Renal pelvis (tissue), 12 donors: Measurements from ENCODE around the gene TMEM35B. TPM values are rescaled to one million over a fixed set of nuclear protein-coding genes. Genes with fewer than 3 reads are reported as not detected.
"Not testable (repeated sequence)": the region's sequence is repeated elsewhere in the genome, so short reads cannot be mapped to it uniquely, and the experiment has no call there.

Experiments used
- DNase-seq: peaks from one replicate; pipeline ENCODE4 v3.0.0-alpha.2; 2013
- long read RNA-seq, 16 experiments: transcript quantifications; one replicate each; lab custom pipeline, GENCODE V29; 2026
- polyA plus RNA-seq, 3 donors: library from polyadenylated mRNA; unstranded; fragments of 120-200 nt; gene quantifications; one replicate each; pipeline ENCODE4 v1.2.1, GENCODE V29; 2013; ENCODE audit not compliant: insufficient read length in 3 of 3

TMEM35B gene
- polyA plus RNA-seq = 10 to 100 TPM; 29.3 to 31.3 (median 30.2) TPM
- long read RNA-seq, donor 1, transcript TMEM35B-201 (3 exons, 922 nt) = major isoform, 49 of 67 reads
- long read RNA-seq, donor 1, partial matches to known transcripts = 18 of 67 reads
- long read RNA-seq, donor 1, other reads (novel, unspliced or antisense) = 0 of 67 reads
- long read RNA-seq, donor 2, transcript TMEM35B-201 (3 exons, 922 nt) = major isoform, 66 of 99 reads
- long read RNA-seq, donor 2, partial matches to known transcripts = 33 of 99 reads
- long read RNA-seq, donor 2, other reads (novel, unspliced or antisense) = 0 of 99 reads
- long read RNA-seq, donor 3, transcript TMEM35B-201 (3 exons, 922 nt) = major isoform, 47 of 74 reads
- long read RNA-seq, donor 3, partial matches to known transcripts = 27 of 74 reads
- long read RNA-seq, donor 3, other reads (novel, unspliced or antisense) = 0 of 74 reads
- long read RNA-seq, donor 4, transcript TMEM35B-201 (3 exons, 922 nt) = major isoform, 55 of 97 reads
- long read RNA-seq, donor 4, partial matches to known transcripts = 42 of 97 reads
- long read RNA-seq, donor 4, other reads (novel, unspliced or antisense) = 0 of 97 reads
- long read RNA-seq, donor 5, transcript TMEM35B-201 (3 exons, 922 nt) = major isoform, 25 of 30 reads
- long read RNA-seq, donor 5, partial matches to known transcripts = 5 of 30 reads
- long read RNA-seq, donor 5, other reads (novel, unspliced or antisense) = 0 of 30 reads
- long read RNA-seq, donor 6, transcript TMEM35B-201 (3 exons, 922 nt) = major isoform, 61 of 78 reads
- long read RNA-seq, donor 6, partial matches to known transcripts = 17 of 78 reads
- long read RNA-seq, donor 6, other reads (novel, unspliced or antisense) = 0 of 78 reads
- long read RNA-seq, donor 7, transcript TMEM35B-201 (3 exons, 922 nt) = major isoform, 41 of 41 reads
- long read RNA-seq, donor 7, partial matches to known transcripts = 0 of 41 reads
- long read RNA-seq, donor 7, other reads (novel, unspliced or antisense) = 0 of 41 reads
- long read RNA-seq, donor 8, transcript TMEM35B-201 (3 exons, 922 nt) = major isoform, 17 of 28 reads
- long read RNA-seq, donor 8, partial matches to known transcripts = 11 of 28 reads
- long read RNA-seq, donor 8, other reads (novel, unspliced or antisense) = 0 of 28 reads
- long read RNA-seq, donor 9, transcript TMEM35B-201 (3 exons, 922 nt) = major isoform, 46 of 68 reads
- long read RNA-seq, donor 9, partial matches to known transcripts = 22 of 68 reads
- long read RNA-seq, donor 9, other reads (novel, unspliced or antisense) = 0 of 68 reads
- long read RNA-seq, donor 10, transcript TMEM35B-201 (3 exons, 922 nt) = major isoform, 48 of 62 reads
- long read RNA-seq, donor 10, partial matches to known transcripts = 14 of 62 reads
- long read RNA-seq, donor 10, other reads (novel, unspliced or antisense) = 0 of 62 reads
- long read RNA-seq, donor 11, transcript TMEM35B-201 (3 exons, 922 nt) = major isoform, 24 of 24 reads
- long read RNA-seq, donor 11, partial matches to known transcripts = 0 of 24 reads
- long read RNA-seq, donor 11, other reads (novel, unspliced or antisense) = 0 of 24 reads
- long read RNA-seq, donor 12, transcript TMEM35B-201 (3 exons, 922 nt) = major isoform, 58 of 93 reads
- long read RNA-seq, donor 12, partial matches to known transcripts = 35 of 93 reads
- long read RNA-seq, donor 12, other reads (novel, unspliced or antisense) = 0 of 93 reads
- long read RNA-seq, donor 13, transcript TMEM35B-201 (3 exons, 922 nt) = major isoform, 24 of 33 reads
- long read RNA-seq, donor 13, partial matches to known transcripts = 9 of 33 reads
- long read RNA-seq, donor 13, other reads (novel, unspliced or antisense) = 0 of 33 reads
- long read RNA-seq, donor 14 = 0 reads
- long read RNA-seq, donor 15, transcript TMEM35B-201 (3 exons, 922 nt) = major isoform, 69 of 93 reads
- long read RNA-seq, donor 15, partial matches to known transcripts = 24 of 93 reads
- long read RNA-seq, donor 15, other reads (novel, unspliced or antisense) = 0 of 93 reads
- long read RNA-seq, donor 16, transcript TMEM35B-201 (3 exons, 922 nt) = major isoform, 64 of 83 reads
- long read RNA-seq, donor 16, partial matches to known transcripts = 19 of 83 reads
- long read RNA-seq, donor 16, other reads (novel, unspliced or antisense) = 0 of 83 reads

DNA sequence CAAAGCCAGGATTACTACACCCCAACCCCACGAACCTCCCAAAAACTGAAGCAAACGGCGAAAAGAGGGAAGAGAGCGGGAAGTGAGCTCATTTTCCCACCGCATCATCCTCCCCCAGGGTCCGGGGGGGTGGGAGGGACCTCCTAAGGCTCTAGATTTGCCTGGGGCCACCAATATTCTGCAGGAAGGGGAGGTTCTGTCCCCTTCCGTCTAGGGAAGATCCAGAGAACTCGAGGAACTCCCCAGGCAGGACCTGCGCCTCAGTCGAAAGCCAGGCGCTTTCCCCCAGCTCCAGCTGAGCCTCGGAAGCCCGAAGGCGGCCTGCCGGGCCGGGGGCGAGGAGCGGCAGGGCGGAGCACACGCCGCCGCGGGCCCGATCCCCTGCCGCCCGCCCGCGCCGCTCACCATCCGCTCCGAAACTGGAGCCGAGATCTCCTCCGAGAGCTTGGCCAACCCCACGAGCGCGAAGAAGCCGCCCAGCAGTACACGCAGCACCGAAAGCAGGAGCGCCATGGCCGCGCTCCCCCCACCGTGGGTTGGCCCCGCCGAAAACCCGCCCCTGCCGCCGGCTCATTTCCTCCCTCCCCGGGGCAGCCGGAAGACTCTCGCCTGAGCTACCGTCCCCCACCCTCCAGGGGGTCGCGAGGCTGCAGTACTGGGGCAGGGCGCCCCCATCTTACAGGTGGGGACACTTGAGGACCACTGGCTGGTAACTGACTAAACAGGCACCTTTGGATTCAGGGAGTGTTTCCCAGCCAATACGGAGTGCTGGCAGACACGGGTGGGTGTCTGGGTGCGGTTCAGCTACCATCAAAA, at the start of gene TMEM35B:
TMEM35B (minus strand) TSS at position 555 of the 816 bp plus-strand sequence; CDS start at position 513, 42 bp downstream.
- DNase-seq = peak; percentile 41

- DNase-seq = no peak
Observed at GRCh38 chr1:35033346-35033745, 48.2 kb upstream of the TMEM35B start.

DNA sequence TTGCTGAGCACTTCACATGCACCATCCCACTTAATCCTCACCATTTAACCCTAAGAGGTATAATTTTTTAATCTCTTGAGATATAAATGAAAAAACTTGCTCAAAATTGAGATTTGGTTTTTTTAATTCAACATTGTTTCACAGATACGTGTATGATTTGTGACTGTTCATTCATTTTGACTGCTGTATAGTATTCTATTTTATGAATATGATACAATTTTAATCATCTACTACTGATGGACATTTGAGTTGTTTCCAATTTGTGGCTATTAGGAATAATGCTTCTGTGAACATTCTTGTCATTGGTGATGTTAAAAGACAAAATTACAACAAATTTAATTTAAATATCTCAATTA, 47.2 kb upstream of the TMEM35B start:
- no peak for DNase-seq

DNA sequence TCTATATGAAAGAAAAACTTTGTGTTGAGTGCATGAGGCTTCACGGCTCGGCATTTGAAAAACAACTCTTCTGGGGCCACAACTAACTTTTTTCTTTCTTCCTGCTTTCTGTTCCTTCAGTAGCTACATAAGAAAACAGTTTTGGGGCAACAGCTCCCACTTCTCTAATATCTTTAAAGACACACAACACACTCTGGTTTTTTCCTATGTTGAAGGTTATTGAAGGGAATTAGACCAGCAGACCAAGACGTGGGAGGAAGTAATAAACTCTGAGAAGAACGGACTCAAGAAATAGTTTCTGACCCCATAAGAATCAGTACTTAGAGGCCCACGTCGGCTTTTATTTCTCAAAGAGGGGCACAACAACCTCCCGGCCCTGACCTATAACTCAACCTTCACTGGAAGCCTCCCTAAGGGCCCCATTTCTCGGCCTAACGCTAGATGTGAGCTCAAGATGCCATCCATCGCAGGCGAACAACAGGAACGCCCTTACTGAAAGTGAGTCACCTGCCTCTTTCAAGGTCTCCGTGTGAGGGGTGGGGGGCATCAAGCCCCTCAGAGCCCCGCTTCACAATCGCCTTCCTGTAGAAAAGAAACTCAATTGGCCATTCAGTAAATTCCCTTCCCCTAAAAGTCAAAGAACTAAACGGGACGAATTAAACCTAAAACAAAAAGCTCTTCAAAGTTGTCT, 45.8 kb upstream of the TMEM35B start:
- DNase-seq = peak; percentile 31

- no peak for DNase-seq
Observed at GRCh38 chr1:35030338-35030737, 45.2 kb upstream of the TMEM35B start.

GRCh38 chr1:35029761-35030160, 44.6 kb upstream of the TMEM35B start:
- no peak for DNase-seq

GRCh38 chr1:35016406-35016805, 31.3 kb upstream of the TMEM35B start:
- no peak for DNase-seq

DNA sequence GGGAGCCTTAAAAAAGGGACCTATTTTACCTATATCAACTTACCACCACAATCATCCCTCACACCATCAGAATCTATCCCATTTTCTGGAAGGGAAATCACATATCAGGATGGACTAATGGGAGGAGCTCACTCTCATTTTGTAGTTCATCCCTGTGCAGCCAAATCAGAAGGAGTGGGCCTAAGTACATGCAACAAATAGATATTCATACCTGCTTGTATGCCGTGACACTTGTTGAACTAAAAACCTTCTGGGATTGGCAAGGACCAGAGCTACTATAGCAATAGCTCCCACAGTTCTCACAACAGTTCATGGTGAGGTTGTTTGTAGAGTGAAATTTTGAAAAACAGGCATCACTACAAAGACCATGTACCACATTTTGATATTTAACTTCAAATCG, 29.3 kb upstream of the TMEM35B start:
- DNase-seq = no peak

DNA sequence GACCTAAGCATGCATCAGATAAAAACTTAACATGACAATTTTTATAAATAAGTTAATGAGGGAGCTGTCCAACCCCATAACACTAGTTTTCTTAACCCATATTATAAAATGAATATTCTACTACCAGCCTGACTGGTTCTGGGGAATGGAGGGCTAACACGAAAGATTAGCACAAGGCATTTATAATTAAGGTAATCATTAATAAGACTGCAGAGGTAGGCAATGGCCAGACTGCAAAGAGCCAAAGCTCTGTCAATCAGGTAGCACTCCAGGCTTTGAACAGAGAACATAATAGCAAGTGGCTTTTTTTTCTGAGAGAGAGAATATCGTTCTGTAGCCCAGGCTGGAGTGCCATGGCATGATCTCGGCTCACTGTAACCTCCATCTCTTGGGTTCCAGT, 20.6 kb upstream of the TMEM35B start:
- peak; percentile 19 for DNase-seq

DNA sequence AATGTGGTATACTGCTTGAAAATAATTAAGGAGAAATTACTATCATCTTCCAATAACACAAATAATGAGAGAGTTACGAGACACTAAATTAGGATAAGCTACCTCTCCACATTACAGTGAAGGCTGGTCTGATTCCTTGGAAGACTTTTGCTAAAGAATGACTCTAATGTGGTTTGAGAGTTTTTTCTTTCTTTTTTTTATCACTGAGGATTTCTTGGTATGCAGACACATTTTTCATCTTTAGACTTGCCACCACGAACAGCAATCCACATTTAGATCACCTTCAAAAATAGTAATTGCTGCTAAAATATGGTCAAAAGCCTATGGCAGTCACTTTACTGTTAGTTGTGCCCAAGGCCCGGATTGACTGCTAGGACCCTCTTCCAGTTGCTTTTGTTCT, 16.6 kb upstream of the TMEM35B start:
- DNase-seq = no peak

DNA sequence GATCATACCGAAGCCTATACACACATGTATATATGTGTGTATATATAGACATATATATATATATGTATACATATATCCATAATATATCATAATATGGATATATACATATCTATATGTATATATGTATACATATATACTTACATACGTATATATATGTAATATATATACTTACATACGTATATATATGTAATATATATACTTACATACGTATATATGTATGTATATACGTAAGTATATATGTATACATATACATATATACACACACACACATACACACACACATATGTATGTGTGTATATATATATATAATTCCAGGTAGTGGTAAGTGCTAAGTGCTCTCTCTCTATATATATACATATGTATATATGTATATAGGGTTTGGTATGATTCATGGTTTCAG, 9.7 kb upstream of the TMEM35B start:
- DNase-seq = no peak

GRCh38 chr1:34988581-34988980, 3.4 kb upstream of the TMEM35B start:
- no peak for DNase-seq

DNA sequence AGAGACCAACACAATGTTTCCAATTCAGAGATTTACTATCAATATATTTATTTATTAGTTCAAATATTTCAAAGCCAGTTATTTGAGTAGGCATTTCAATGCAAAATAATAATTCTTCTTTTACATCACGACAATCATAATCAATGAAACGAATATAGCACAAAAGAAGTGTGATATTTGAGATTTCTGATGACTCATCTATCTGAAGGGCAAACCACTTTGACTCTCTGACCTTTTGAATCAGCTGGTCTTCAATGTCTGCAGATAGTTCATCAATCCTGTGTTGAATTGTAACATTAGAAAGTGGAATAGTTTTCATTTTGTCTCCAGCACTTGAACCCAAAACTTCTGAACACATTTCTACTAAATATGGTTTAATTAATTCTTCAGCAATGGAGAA, 3.0 kb upstream of the TMEM35B start:
- DNase-seq = no peak

- DNase-seq = no peak
Observed at GRCh38 chr1:34987018-34987417, 1.9 kb upstream of the TMEM35B start.

- DNase-seq = not testable (repeated sequence)
Observed at GRCh38 chr1:34985609-34985904, 410 bp upstream of the TMEM35B start.

- DNase-seq = no peak
Observed at GRCh38 chr1:34984435-34984792, 733 bp downstream of the TMEM35B start.

- DNase-seq = no peak
Observed at GRCh38 chr1:34983700-34984355, 1.3 kb downstream of the TMEM35B start.

GRCh38 chr1:34982820-34983376, 2.2 kb downstream of the TMEM35B start:
- no peak for DNase-seq
